Liver (tissue), 9 donors: ENCODE measurements around the gene SPTB. TPM values are rescaled to one million over a fixed set of nuclear protein-coding genes. Genes with fewer than 3 reads are reported as not detected.

Experiments used
- DNase-seq: peaks from one replicate; pipeline ENCODE4 v3.0.0-alpha.2; 2017; ENCODE audit warnings: low spot score
- H3K27ac ChIP-seq, 2 donors: one replicate each; pipeline ENCODE4 v1.7.0; 2013; ENCODE audit warnings: inconsistent platforms in 2 of 2, low read length in 2 of 2, control low read depth in 1 of 2, low read depth in 1 of 2, mild to moderate bottlenecking in 1 of 2
- H3K27me3 ChIP-seq, 4 donors: one replicate each; pipeline versions ENCODE4 v1.6.1 to v1.7.0; 2013; ENCODE audit warnings: low read length in 3 of 4, inconsistent platforms in 1 of 4, mild to moderate bottlenecking in 1 of 4, moderate library complexity in 1 of 4; ENCODE audit not compliant: control insufficient read depth in 4 of 4, insufficient read depth in 4 of 4
- H3K36me3 ChIP-seq, 4 donors: one replicate each; pipeline versions ENCODE4 v1.6.1 to v1.7.0; 2013; ENCODE audit warnings: low read length in 3 of 4, mild to moderate bottlenecking in 3 of 4, low read depth in 1 of 4, moderate library complexity in 1 of 4; ENCODE audit not compliant: control insufficient read depth in 4 of 4, insufficient read depth in 3 of 4
- H3K4me1 ChIP-seq, 4 donors: one replicate each; pipeline versions ENCODE4 v1.6.1 to v1.7.0; 2013; ENCODE audit warnings: low read length in 3 of 4, mild to moderate bottlenecking in 3 of 4, moderate library complexity in 1 of 4; ENCODE audit not compliant: control insufficient read depth in 4 of 4, insufficient read depth in 4 of 4
- H3K4me3 ChIP-seq, 3 donors: one replicate each; pipeline versions ENCODE4 v1.6.1 to v1.7.0; 2013; ENCODE audit warnings: low read length in 3 of 3, control low read depth in 1 of 3, low read depth in 1 of 3, mild to moderate bottlenecking in 1 of 3
- H3K9ac ChIP-seq, 2 donors: one replicate each; pipeline ENCODE4 v1.7.0; 2013; ENCODE audit warnings: low read length in 2 of 2, mild to moderate bottlenecking in 2 of 2, moderate library complexity in 2 of 2, control low read depth in 1 of 2, low read depth in 1 of 2
- H3K9me3 ChIP-seq, 4 donors: one replicate each; pipeline versions ENCODE4 v1.6.1 to v1.7.0; 2013; ENCODE audit warnings: low read length in 3 of 4; ENCODE audit not compliant: control insufficient read depth in 4 of 4
- EGR1 ChIP-seq, 2 donors: IDR thresholded peaks; 2 replicates each; pipeline ENCODE4 v1.6.1; 2016 to 2018; ENCODE audit warnings: antibody characterized with exemption in 2 of 2, low read depth in 2 of 2
- FOXA1 ChIP-seq: IDR thresholded peaks from 2 replicates; pipeline ENCODE4 v1.6.1; 2016; ENCODE audit warnings: antibody characterized with exemption
- FOXA2 ChIP-seq: IDR thresholded peaks from 2 replicates; pipeline ENCODE4 v1.6.1; 2016; ENCODE audit warnings: antibody characterized with exemption
- GABPA ChIP-seq, 2 donors: IDR thresholded peaks in 1 of 2; conservative IDR thresholded peaks in 1 of 2; 2 replicates each; pipeline ENCODE4 v1.6.1; 2016; ENCODE audit warnings: antibody characterized with exemption in 2 of 2, mild to moderate bottlenecking in 1 of 2, moderate library complexity in 1 of 2
- HNF4A ChIP-seq, 2 donors: conservative IDR thresholded peaks; 2 replicates each; pipeline ENCODE4 v1.6.1; 2016; ENCODE audit warnings: antibody characterized with exemption in 2 of 2, mild to moderate bottlenecking in 2 of 2
- JUND ChIP-seq, 2 donors: IDR thresholded peaks; 2 replicates each; pipeline ENCODE4 v1.6.1; 2016; ENCODE audit warnings: antibody characterized with exemption in 2 of 2
- NR2F2 ChIP-seq: IDR thresholded peaks from 2 replicates; pipeline ENCODE4 v1.6.1; 2016; ENCODE audit warnings: antibody characterized with exemption
- RXRA ChIP-seq, 2 donors: IDR thresholded peaks; 2 replicates each; pipeline ENCODE4 v1.6.1; 2017 to 2018; ENCODE audit warnings: antibody characterized with exemption in 2 of 2, mild to moderate bottlenecking in 1 of 2
- SP1 ChIP-seq: IDR thresholded peaks from 2 replicates; pipeline ENCODE4 v1.6.1; 2018; ENCODE audit warnings: antibody characterized with exemption, mild to moderate bottlenecking
- YY1 ChIP-seq: IDR thresholded peaks from 2 replicates; pipeline ENCODE4 v1.6.1; 2016; ENCODE audit warnings: antibody characterized with exemption, mild to moderate bottlenecking
- WGBS: extraction: QIAGEN DNeasy Blood & Tissue Kit; methylation state at CpG from one replicate; pipeline ENCODE4 v1.1.7; 2013; 5-methylcytosine and 5-hydroxymethylcytosine counted together
- polyA plus RNA-seq, 2 donors: library from polyadenylated mRNA; stranded (reverse) in 1 of 2; unstranded in 1 of 2; fragments of 200-250 nt in 1 of 2; fragments of >200 nt in 1 of 2; fragmentation: Nextera tagmentation in 1 of 2; extraction: Ambion mirVana in 1 of 2; gene quantifications; one replicate each; pipeline versions ENCODE4 v1.2.1 to v1.2.3, GENCODE V29; 2013 to 2015
- total RNA-seq, 2 donors: library from RNA; depleted of rRNA; stranded (reverse); fragments of >200 nt; gene quantifications; one replicate each; pipeline ENCODE4 v1.2.3, GENCODE V29; 2014
- TF ChIP-seq, protein P1 (sequence below): fragments of 150-350 bp; IDR thresholded peaks from 2 replicates; pipeline ENCODE4 v1.5.1; 2017; ENCODE audit warnings: improper control_type of control experiment, low read depth, low read length; ENCODE audit not compliant: missing input control
- TF ChIP-seq, protein P2 (sequence below): IDR thresholded peaks from 2 replicates; pipeline ENCODE4 v1.6.1; 2016; ENCODE audit warnings: antibody characterized with exemption
- TF ChIP-seq, protein P3 (sequence below): IDR thresholded peaks from 2 replicates; pipeline ENCODE4 v1.6.1; 2016; ENCODE audit warnings: antibody characterized with exemption, mild to moderate bottlenecking
- TF ChIP-seq, protein P4 (sequence below): IDR thresholded peaks from 2 replicates; pipeline ENCODE4 v1.6.1; 2016; ENCODE audit warnings: antibody characterized with exemption
- donor health status: healthy.
- donor health status: healthy.
- donor health status: healthy.
- donor health status: healthy.
- donor health status: healthy.

Gene SPTB
- total and polyA plus RNA-seq, 4 donors: 0.12 to 332 (median 0.26) TPM

DNA sequence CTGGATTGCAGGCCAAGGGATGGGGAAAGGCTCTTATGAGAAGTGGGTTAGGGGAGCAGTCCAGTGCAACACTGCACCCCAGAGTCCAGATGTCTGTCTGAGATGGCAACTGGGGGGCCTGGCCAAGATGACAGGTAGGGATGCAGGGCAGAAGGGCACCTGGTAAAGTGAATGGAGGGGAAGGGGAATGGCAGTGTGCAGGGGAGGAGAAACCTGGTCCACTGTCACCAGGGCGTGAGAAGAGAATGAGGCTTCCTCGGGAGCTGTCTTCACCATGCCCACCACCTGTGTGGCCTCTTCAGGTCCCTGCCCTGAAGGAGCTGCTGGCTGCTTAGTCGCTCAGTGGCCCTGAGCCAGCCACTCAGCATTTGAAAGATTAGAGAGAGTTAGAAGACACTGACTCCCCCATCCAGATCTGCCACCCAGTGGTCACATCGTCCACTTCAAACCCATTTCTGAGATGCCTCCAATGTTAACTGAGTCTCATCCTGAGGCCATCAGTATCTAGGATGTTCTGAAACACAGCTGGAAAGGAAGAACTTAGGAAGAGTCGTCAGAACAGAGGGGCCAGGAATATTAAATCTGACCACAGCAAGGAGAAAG lies 118.2 kb downstream of the SPTB start (continued):
- TF ChIP-seq, protein P1, sequence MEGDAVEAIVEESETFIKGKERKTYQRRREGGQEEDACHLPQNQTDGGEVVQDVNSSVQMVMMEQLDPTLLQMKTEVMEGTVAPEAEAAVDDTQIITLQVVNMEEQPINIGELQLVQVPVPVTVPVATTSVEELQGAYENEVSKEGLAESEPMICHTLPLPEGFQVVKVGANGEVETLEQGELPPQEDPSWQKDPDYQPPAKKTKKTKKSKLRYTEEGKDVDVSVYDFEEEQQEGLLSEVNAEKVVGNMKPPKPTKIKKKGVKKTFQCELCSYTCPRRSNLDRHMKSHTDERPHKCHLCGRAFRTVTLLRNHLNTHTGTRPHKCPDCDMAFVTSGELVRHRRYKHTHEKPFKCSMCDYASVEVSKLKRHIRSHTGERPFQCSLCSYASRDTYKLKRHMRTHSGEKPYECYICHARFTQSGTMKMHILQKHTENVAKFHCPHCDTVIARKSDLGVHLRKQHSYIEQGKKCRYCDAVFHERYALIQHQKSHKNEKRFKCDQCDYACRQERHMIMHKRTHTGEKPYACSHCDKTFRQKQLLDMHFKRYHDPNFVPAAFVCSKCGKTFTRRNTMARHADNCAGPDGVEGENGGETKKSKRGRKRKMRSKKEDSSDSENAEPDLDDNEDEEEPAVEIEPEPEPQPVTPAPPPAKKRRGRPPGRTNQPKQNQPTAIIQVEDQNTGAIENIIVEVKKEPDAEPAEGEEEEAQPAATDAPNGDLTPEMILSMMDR: no peak
- TF ChIP-seq FOXA2: no peak

DNA sequence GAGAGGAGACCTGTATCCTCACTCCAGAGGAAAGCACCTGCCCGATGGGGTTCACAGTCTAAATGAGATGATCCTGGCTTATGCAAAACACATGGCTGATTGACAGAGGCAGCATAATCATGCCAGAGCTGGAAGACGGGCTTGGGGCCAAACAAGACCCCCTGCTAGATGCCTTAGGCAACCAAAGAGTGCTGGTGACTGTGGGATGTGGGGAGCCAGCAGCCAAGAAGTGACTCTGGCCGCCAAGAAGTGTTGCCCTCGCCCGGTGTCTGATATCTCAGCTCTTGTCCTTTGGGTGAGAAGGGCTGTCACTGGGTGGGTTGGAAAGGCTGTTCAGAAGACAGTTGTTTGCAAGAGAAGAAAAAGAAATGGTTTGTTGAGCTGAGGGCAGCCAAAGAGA lies 118.8 kb downstream of the SPTB start:
- no peaks in the 10 kb centered on the region for H3K36me3 ChIP-seq
- H3K4me1 ChIP-seq: peaks cover 0 to 8% (median 2%) of the 10 kb centered on the region in 4 donors
- TF ChIP-seq, protein P2, sequence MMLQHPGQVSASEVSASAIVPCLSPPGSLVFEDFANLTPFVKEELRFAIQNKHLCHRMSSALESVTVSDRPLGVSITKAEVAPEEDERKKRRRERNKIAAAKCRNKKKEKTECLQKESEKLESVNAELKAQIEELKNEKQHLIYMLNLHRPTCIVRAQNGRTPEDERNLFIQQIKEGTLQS: no peak
- TF ChIP-seq YY1 (no peak), FOXA2 (no peak), JUND (IDR thresholded peaks at IDR 0.05) (no peak), NR2F2 (no peak), RXRA (IDR thresholded peaks at IDR 0.05) (no peak), SP1 (no peak), FOXA1 (no peak), GABPA (IDR thresholded peaks at IDR 0.05 in 1 of 2, conservative IDR thresholded peaks at IDR 0.05 in 1 of 2) (no peak), EGR1 (IDR thresholded peaks at IDR 0.05; ENCODE audit: low read depth in 2 of 2) (no peak), HNF4A (conservative IDR thresholded peaks at IDR 0.05) (no peak)
- TF ChIP-seq, protein P3, sequence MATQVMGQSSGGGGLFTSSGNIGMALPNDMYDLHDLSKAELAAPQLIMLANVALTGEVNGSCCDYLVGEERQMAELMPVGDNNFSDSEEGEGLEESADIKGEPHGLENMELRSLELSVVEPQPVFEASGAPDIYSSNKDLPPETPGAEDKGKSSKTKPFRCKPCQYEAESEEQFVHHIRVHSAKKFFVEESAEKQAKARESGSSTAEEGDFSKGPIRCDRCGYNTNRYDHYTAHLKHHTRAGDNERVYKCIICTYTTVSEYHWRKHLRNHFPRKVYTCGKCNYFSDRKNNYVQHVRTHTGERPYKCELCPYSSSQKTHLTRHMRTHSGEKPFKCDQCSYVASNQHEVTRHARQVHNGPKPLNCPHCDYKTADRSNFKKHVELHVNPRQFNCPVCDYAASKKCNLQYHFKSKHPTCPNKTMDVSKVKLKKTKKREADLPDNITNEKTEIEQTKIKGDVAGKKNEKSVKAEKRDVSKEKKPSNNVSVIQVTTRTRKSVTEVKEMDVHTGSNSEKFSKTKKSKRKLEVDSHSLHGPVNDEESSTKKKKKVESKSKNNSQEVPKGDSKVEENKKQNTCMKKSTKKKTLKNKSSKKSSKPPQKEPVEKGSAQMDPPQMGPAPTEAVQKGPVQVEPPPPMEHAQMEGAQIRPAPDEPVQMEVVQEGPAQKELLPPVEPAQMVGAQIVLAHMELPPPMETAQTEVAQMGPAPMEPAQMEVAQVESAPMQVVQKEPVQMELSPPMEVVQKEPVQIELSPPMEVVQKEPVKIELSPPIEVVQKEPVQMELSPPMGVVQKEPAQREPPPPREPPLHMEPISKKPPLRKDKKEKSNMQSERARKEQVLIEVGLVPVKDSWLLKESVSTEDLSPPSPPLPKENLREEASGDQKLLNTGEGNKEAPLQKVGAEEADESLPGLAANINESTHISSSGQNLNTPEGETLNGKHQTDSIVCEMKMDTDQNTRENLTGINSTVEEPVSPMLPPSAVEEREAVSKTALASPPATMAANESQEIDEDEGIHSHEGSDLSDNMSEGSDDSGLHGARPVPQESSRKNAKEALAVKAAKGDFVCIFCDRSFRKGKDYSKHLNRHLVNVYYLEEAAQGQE: no peak
- TF ChIP-seq, protein P1: no peak
- TF ChIP-seq, protein P4, sequence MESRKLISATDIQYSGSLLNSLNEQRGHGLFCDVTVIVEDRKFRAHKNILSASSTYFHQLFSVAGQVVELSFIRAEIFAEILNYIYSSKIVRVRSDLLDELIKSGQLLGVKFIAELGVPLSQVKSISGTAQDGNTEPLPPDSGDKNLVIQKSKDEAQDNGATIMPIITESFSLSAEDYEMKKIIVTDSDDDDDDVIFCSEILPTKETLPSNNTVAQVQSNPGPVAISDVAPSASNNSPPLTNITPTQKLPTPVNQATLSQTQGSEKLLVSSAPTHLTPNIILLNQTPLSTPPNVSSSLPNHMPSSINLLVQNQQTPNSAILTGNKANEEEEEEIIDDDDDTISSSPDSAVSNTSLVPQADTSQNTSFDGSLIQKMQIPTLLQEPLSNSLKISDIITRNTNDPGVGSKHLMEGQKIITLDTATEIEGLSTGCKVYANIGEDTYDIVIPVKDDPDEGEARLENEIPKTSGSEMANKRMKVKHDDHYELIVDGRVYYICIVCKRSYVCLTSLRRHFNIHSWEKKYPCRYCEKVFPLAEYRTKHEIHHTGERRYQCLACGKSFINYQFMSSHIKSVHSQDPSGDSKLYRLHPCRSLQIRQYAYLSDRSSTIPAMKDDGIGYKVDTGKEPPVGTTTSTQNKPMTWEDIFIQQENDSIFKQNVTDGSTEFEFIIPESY: no peak
- no peak for DNase-seq
- no peak overlapping the region for H3K27ac ChIP-seq
- H3K9ac ChIP-seq: no peak overlapping the region
- 78% methylated on average over 5 of the region's 5 CpGs for WGBS
- H3K9me3 ChIP-seq: no peaks in the 10 kb centered on the region
- H3K27me3 ChIP-seq: no peaks in the 10 kb centered on the region
- no peak overlapping the region for H3K4me3 ChIP-seq
